Left lung (tissue), 10 donors: ENCODE results near the gene BCAS3. TPM values are rescaled to one million over a fixed set of nuclear protein-coding genes. Genes with fewer than 3 reads are reported as not detected.
"Not testable (repeated sequence)": the region's sequence is repeated elsewhere in the genome, so short reads cannot be mapped to it uniquely, and the experiment has no call there.

Experiments used
- ATAC-seq: fragments of 200-7000 bp; cut with Tn5 transposase; one replicate; pipeline ENCODE4 v1.9.1; 2020; ENCODE audit warnings: moderate library complexity
- DNase-seq, 4 donors: peaks; one replicate each; pipeline ENCODE4 v3.0.0-alpha.2; 2013 to 2020
- H3K27ac ChIP-seq, 2 donors: fragments of 200-600 bp; sonication (generic) in 1 of 2; one replicate each; pipeline versions ENCODE4 v1.5.0 to v1.8.0; 2020 to 2021
- H3K27me3 ChIP-seq, 2 donors: fragments of 200-600 bp; sonication (generic) in 1 of 2; one replicate each; pipeline versions ENCODE4 v1.5.0 to v1.8.0; 2020 to 2021
- H3K36me3 ChIP-seq, 2 donors: fragments of 200-600 bp; sonication (generic) in 1 of 2; one replicate each; pipeline versions ENCODE4 v1.5.0 to v1.8.0; 2020 to 2021
- H3K4me1 ChIP-seq, 2 donors: fragments of 200-600 bp; one replicate each; pipeline ENCODE4 v1.8.0; 2021
- H3K4me3 ChIP-seq, 2 donors: fragments of 200-600 bp; sonication (generic) in 1 of 2; one replicate each; pipeline versions ENCODE4 v1.5.0 to v1.8.0; 2020 to 2021; ENCODE audit warnings: mild to moderate bottlenecking in 1 of 2
- H3K9me3 ChIP-seq, 2 donors: fragments of 200-600 bp; sonication (generic) in 1 of 2; one replicate each; pipeline versions ENCODE4 v1.5.0 to v1.8.0; 2020 to 2021
- CTCF ChIP-seq, 2 donors: fragments of 200-600 bp; sonication (generic) in 1 of 2; IDR thresholded peaks; one replicate each; pipeline versions ENCODE4 v1.5.0 to v1.8.0; 2021; ENCODE audit warnings: antibody characterized with exemption in 2 of 2
- intact Hi-C, 2 donors: fragments of 100-400 bp; cut with DNase I; formaldehyde crosslinking; loops; one replicate each; pipeline versions ENCODE4 v1.11.2 to v1.14.2; 2022
- polyA plus RNA-seq, 6 donors: library from polyadenylated mRNA; unstranded; fragments of 120-200 nt; gene quantifications; one replicate each; pipeline ENCODE4 v1.2.1, GENCODE V29; 2013; ENCODE audit not compliant: insufficient read length in 6 of 6
- total RNA-seq, 2 donors: library from RNA; stranded (reverse); fragmentation: NEBNext Ultra II Directional; extraction: Animal tissue kit (Norgen Biotek cat#: 25700); gene quantifications; one replicate each; pipeline ENCODE4 v1.2.1, GENCODE V29; 2021
- donor health status: DM: no; HTN: yes; CAD: no.
- donor health status: DM: no; HTN: no; CAD: no.

The BCAS3 gene
- total and polyA plus RNA-seq, 8 donors: 21.2 to 29.6 (median 28.0) TPM

DNA sequence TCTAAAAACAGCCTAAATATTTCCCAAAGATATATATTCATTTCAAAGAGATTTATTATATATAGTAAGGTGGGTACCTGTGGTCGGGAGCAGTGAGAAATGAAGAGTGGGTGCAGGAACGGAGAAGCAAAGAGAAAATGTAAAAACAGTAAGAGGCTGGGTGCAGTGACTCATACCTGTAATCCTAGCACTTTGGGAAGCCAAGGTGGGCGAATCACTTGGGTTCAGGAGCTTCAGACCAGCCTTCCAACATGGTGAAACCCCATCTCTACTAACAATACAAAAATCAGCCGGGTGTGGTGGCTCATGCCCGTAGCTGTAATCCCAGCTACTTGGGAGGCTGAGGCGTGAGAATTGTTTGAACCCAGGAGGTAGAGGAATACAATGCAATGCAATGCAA, 257.1 kb downstream of the BCAS3 start:
- TF ChIP-seq CTCF (IDR thresholded peaks at IDR 0.05): no peak
- DNase-seq: no peak
- ATAC-seq: no peak
- intact Hi-C loops: no loop called here
- H3K4me3 ChIP-seq: no peak overlapping the region
- no peaks in the 10 kb centered on the region for H3K4me1 ChIP-seq
- no peaks in the 10 kb centered on the region for H3K36me3 ChIP-seq
- H3K27ac ChIP-seq: no peak overlapping the region
- H3K9me3 ChIP-seq: no peaks in the 10 kb centered on the region
- H3K27me3 ChIP-seq: no peaks in the 10 kb centered on the region

DNA sequence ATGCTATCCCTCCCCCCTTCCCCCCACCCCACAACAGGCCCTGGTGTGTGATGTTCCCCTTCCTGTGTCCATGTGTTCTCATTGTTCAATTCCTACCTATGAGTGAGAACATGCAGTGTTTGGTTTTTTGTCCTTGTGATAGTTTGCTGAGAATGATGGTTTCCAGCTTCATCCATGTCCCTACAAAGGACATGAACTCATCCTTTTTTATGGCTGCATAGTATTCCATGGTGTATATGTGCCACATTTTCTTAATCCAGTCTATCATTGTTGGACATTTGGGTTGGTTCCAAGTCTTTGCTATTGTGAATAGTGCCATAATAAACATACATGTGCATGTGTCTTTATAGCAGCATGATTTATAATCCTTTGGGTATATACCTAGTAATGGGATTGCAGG, 258.3 kb downstream of the BCAS3 start:
- H3K36me3 ChIP-seq, DNase-seq, H3K4me1 ChIP-seq, ATAC-seq, H3K4me3 ChIP-seq, intact Hi-C loops, H3K9me3 ChIP-seq, H3K27me3 ChIP-seq, H3K27ac ChIP-seq: not testable (repeated sequence)

- no peaks in the 10 kb centered on the region for H3K36me3 ChIP-seq
- H3K9me3 ChIP-seq: no peaks in the 10 kb centered on the region
- H3K4me3 ChIP-seq: no peak overlapping the region
- H3K27ac ChIP-seq: no peak overlapping the region
- ATAC-seq: no peak
- no peak for TF ChIP-seq CTCF (IDR thresholded peaks at IDR 0.05)
- no peak for DNase-seq
- no peaks in the 10 kb centered on the region for H3K27me3 ChIP-seq
- no peaks in the 10 kb centered on the region for H3K4me1 ChIP-seq
- intact Hi-C loops: no loop called here
Measured at GRCh38 chr17:60939318-60939717, 261.7 kb downstream of the BCAS3 start.

DNA sequence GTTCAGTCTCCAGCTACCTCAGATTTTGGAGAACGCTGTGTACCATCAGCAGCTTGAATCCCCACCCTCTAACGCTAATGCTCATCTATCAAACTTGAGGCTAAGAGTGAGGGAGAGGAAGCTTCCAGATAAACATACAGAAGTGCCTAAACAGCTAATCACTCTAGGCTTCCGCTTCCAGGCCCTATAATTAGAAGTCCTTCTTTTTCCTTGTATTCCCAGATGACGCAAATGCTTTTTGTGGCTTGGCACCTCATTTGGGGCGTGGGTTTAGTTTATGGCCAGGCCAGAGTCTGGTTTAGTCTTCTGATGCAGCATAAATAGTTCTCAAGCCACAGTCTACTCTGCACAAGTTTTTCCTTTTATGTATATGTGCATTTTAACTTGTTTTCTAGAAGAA, 263.4 kb downstream of the BCAS3 start:
- no peaks in the 10 kb centered on the region for H3K36me3 ChIP-seq
- intact Hi-C loops: no loop called here
- H3K4me1 ChIP-seq: no peaks in the 10 kb centered on the region
- ATAC-seq (peak; percentile 81), DNase-seq (peak in 3 of 4 donors; percentile 62 to 91 (median 79))
- H3K27ac ChIP-seq: peak overlapping the region; percentile 45 to 67
- no peak overlapping the region for H3K4me3 ChIP-seq
- no peaks in the 10 kb centered on the region for H3K9me3 ChIP-seq
- no peak for TF ChIP-seq CTCF (IDR thresholded peaks at IDR 0.05)
- no peaks in the 10 kb centered on the region for H3K27me3 ChIP-seq

GRCh38 chr17:60941571-60941970, 263.9 kb downstream of the BCAS3 start:
- intact Hi-C loops: no loop called here
- no peak for TF ChIP-seq CTCF (IDR thresholded peaks at IDR 0.05)

GRCh38 chr17:60944751-60945150, 267.1 kb downstream of the BCAS3 start:
- intact Hi-C loops: no loop called here
- no peak for ATAC-seq
- no peak overlapping the region for H3K4me3 ChIP-seq
- no peak for DNase-seq
- no peaks in the 10 kb centered on the region for H3K27me3 ChIP-seq
- TF ChIP-seq CTCF (IDR thresholded peaks at IDR 0.05): no peak
- no peaks in the 10 kb centered on the region for H3K9me3 ChIP-seq
- H3K27ac ChIP-seq: no peak overlapping the region
- H3K4me1 ChIP-seq: no peaks in the 10 kb centered on the region
- H3K36me3 ChIP-seq: no peaks in the 10 kb centered on the region

More at GRCh38 chr17:60941571-60941970, 263.9 kb downstream of the BCAS3 start:
- no peaks in the 10 kb centered on the region for H3K9me3 ChIP-seq
- no peaks in the 10 kb centered on the region for H3K27me3 ChIP-seq
- H3K4me3 ChIP-seq: no peak overlapping the region
- H3K36me3 ChIP-seq: no peaks in the 10 kb centered on the region
- DNase-seq (no peak), ATAC-seq (no peak)
- H3K4me1 ChIP-seq: no peaks in the 10 kb centered on the region
- H3K27ac ChIP-seq: peak overlapping the region; percentile 45 to 58
